Bone marrow (tissue), 2 donors: ENCODE data around the gene TRIM25.
A peak's percentile ranks its signal among the peaks of the same experiment; 100 is the strongest.

Experiments
- DNase-seq, 2 donors: peaks; one replicate each; lab custom pipeline; 2025; lab: John Stamatoyannopoulos, UW

Gene TRIM25, protein sequence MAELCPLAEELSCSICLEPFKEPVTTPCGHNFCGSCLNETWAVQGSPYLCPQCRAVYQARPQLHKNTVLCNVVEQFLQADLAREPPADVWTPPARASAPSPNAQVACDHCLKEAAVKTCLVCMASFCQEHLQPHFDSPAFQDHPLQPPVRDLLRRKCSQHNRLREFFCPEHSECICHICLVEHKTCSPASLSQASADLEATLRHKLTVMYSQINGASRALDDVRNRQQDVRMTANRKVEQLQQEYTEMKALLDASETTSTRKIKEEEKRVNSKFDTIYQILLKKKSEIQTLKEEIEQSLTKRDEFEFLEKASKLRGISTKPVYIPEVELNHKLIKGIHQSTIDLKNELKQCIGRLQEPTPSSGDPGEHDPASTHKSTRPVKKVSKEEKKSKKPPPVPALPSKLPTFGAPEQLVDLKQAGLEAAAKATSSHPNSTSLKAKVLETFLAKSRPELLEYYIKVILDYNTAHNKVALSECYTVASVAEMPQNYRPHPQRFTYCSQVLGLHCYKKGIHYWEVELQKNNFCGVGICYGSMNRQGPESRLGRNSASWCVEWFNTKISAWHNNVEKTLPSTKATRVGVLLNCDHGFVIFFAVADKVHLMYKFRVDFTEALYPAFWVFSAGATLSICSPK

DNA sequence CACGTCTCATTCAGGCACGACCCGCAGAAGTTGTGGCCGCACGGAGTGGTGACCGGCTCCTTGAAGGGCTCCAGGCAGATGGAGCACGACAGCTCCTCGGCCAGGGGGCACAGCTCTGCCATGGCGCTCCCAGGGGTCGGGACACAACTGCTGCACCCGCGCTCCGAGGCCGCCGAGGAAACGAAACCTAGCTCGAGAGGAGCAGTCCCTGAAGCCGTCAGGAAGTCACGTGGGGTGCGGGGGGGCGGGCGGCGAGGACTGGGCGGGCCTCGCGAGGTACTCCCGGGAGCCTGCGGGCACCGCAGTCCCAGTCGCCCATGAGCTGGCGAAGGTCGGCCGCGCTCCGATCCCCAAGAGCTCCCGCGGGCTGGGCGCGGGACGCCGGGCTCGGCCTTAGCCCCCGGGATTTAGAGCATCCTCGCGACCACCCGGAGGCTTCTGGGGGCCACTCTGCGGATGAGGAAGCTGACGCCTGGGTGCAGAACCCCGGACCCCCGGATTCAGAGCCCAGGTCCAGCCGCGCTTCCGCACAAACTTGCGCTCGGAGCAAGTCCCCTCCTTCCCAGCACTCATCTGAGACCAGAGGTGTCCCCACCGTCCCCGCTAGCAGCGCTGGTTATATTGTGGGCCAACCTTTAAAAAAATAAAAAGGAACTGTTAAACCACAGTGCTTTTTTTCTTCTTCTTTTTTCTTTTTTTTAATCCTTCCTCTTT lies at the start of gene TRIM25:
Gene TRIM25 (minus strand): TSS at position 183 of the 714 bp plus-strand sequence. CDS start 61 bp downstream, at position 122.
- peak; percentile 83 to 86 for DNase-seq

DNA sequence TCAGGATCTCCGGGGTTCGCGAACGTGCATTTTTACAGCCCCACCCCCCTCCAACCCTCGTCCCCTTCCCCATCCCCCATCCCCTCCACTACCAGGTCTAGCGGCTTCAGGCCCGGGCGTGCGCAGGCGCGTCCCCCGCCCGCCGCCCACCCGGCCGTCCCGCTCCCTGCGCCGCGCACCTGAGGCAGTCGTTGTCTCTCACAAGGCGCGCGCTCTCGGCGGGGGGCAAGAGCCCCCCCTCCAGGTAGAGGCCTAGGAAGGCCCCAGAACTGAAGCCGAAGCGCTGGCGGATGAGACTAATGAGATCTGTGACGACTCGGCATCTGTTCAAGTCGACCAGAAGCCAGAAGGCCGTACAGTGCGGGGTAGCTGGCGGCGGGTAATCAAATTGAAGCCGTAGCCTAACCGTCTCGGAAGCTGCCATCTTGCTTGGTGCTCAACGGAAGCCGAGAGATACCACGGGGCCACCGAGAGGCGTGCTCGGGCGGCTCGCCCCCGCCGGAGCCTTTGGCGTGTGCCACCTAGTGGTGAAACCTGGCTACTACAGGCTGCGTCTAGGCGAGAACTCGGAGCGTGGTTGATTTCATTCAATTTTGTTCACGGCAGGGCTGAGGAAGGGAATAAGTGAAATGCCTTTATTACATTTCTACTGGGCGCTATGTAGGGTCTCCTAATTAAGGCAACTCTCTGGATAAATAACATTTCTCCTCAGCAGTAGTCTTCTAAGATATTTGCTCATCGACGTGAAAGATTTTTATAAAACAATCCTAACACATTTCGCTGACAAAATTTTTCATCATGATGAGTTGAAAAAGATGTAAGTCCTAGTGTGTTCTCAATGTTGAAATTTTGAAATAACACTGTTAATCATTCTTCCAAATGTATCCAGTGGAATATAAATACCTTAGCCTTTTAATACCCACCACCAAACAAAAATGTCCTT lies 47.0 kb upstream of the TRIM25 start, which contains the start of gene COIL:
Gene COIL (minus strand): TSS at position 455 of the 943 bp plus-strand sequence. CDS start 31 bp downstream, at position 424.
- peak; percentile 74 to 85 for DNase-seq

DNA sequence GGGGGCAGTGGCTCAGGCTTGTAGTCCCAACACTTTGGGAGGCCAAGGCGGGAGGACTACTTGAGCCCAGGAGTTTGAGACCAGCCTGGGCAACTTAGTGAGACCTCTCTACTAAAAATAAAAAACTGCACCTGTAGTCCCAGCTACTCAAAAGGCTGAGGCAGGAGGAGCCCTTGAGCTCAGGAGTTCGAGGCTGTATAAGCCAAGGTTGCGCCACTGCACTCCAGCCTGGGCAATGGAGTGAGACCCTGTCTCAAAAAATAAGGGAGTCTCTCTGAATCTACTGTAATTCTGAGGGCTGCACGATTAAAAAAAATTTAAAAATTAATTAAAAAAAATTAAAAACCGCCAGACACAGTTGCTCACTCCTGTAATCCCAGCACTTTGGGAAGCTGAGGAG lies 43.1 kb upstream of the TRIM25 start:
- DNase-seq, result no peak

DNA sequence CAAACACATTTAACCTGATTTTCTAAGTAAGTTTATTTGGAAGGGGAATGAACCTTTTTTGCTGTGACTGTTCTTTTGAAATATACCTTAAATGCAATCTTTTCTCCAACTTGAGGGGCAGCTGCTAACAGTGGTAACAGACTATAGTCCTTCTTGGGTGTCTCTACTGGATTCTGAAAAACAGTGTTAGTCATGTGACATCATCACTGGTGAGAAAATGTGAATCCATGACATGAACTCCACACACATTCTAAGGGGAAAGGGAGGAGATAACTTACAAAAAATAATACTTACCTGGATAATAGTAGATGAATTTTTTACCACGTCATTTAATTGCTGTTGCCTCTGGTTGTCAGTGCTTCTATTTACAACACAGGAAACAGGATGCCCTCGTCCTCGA lies 35.7 kb upstream of the TRIM25 start:
- DNase-seq, result no peak

DNA sequence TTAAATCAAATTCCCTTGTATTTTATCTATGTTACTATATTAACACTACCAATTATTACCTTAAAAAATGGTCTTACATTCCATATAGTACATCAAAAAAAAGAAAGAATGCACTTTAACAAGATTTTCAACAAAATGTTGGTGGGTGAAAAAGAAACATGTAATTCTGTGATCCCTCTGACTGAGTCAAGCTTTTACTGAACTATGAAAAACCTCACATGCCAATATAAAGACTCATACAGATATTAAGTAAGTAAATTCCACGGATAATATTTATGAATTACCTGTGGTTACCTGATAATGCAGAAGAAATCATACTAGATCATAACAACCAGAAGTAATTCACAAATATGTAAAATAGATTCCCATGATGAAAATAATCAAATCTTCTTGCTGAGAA lies 34.6 kb upstream of the TRIM25 start:
- DNase-seq, result no peak

DNA sequence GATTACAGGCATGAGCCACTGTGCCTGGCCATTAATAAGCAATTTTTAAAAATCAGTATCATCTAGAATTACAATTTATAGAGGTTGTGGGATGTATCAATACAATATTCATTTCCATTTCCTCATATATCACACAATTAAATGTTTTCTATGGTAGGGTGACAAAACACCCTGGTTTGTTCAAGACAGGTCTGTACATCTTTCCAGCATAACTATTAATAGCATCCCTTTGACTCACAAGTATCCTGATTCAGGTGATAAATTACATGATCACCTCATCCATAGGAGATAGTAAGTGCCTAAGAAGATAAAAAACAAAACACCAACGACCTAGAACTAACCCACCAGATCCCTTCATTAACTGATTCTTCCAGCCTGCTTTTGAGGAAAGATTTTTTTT lies 33.9 kb upstream of the TRIM25 start:
- no peak for DNase-seq

DNA sequence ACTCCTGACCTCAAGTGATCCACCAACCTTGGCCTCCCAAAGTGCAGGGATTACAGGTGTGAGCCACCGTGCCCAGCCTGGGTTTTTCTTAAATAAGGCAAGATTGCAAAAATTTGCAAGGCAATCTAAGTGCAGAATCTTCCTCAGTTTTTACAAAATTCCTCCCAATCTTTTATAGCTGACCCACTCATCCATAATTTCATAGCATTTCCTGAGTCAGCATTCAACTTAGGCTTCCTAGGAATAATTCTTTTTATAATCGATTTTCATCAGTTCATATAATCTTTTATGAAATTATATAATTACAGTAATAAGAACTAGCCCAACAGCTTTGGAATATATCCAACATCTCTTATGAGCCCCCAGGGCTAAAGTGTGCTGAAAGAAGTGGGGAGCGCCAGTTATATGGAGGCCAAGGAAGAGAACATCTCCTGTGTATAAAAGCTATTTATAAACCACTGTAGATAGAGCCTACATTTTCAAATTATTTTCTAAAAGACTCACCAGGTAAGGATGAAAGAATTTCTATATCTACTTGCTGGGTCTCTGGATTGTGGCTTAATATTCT lies 32.2 kb upstream of the TRIM25 start:
- no peak for DNase-seq

DNA sequence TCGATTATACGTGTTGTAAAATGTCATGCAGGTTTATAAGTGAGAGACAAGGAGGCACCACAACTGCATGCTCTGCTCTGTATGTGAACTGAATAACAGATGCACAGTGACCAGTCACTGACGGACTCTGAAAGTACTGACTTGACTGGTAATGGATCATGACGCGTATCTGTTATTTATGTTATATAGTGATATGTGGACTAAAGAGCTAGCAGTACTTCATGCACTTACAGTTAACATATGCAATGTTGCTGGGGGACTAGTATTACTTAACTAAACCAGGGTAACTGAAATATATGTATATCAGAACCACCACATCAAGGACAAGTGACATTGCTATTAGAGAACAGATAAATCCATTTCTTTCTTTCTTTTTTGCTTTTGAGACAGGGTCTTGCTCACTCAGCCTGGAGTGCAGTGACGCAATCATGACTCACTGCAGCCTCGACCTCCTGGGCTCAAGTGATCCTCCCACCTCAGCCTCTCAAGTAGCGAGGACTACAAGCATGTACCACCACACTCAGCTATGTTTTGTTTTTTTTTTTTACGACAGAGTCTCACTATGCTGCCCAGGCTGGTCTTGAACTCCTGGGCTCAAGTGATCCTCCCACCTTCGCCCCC lies 29.8 kb upstream of the TRIM25 start:
- DNase-seq, result no peak

DNA sequence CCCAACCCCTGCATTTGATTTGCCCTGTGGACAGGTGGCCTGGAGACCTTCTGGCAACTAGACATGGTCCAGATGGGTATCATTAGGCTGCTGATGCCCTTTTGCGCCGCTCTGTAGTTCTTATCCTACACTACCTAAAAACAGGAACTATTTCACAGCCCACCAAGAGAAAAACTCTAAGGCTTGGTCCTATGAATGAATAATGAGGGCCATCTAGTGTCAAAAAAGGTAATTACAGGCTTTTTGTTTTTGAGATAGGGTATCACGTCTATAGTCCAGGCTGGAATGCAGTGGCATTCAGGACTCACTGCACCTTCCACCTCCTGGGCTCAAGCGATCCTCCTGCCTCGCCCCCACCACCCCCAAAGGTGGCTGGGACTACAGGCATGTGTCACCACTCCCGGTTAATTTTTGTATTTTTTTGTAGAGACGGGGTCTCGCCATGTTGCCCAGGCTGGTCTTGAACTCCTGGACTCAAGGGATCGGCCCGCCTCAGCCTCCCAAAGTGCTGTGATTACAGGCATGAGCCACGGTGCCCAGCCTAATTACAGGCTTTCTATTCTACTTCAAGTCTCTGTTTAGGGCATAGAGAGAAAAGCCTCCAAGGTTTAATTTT lies 26.1 kb upstream of the TRIM25 start:
- DNase-seq, result peak in 1 of 2 donors; percentile 89

DNA sequence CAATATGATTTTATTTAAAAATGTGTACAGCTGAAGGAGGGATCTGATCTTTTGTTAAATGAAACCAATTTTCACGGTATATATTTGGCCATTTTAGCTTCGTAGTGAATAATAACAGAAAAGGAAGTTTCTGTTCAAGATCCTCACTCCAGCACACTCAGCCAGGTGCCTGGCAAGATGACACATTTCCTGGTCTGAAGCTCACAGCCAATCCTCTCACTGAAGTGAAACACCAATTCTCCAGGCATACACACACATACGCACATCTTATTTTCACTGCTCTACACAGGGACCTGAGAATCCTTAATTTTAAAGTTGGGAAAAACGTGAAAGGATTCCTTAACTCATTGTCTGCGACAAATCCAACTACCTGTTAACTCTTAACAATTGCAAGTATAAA lies 24.4 kb upstream of the TRIM25 start:
- peak in 1 of 2 donors; percentile 17 for DNase-seq

DNA sequence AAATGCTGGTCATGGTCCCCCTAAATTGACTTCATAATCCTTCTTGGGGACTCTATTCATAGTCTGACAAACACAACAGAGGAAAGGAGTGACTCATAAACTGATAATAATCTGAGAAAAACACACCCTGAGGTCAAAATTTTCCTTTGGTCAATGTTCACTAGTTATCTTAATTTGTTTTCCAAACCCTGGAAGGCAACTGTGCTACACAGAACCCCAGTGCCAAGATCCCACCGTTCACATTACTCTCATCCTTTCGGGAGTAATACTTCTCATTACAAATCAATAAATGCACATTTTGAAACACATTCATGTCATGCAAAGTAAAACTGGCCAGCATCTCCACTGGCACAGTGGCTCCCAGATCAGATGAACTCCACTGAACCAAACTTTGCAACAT lies 23.8 kb upstream of the TRIM25 start:
- DNase-seq, result no peak

DNA sequence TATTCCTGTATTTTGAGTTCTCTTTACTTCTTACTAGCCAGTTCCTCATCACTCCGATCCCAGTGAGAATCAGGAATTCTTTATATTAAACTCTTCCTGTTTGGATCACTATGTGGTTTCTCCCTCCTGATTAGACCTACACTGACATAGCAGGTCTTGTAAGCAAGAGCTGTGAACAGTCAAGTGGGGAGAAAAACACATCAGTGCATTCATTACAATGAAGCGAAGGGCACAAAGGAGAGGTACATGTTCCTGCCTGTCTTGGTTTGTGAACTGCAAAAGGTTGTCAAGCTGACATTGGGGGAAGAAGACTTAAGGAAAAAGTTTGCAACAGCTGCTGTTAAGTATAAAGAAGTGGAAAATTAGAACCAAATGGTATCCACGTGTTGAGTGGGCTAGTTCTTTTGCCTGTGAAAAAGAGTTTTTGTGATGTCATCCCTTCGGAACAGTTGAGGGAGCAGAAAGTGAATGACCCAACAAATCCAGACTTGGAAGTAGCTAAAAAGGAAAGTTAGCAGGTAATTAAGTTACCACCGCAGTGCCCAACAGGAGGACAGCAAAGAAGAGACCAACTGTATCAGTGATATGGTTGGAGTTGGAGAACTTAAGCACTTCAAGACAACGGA lies 23.0 kb upstream of the TRIM25 start:
- DNase-seq, result no peak

DNA sequence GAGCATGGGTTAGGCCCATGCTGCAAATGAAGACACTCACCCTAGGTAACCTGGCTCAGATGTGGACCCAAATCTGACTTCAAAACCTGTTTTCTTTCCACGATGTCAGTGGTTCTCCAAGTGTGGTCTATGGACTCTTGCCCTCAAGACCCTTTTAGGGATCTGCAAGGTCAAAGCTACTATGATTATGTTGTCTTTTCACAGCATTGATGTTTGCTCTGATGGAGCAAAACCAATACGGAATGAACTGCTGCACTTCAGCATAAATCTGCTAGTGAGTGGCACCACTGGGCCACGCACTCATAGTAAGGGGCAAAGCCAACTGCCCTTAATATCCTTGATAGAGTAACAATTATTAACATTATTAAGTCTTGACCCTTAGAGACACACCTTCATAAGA lies 21.6 kb upstream of the TRIM25 start:
- DNase-seq, result no peak

DNA sequence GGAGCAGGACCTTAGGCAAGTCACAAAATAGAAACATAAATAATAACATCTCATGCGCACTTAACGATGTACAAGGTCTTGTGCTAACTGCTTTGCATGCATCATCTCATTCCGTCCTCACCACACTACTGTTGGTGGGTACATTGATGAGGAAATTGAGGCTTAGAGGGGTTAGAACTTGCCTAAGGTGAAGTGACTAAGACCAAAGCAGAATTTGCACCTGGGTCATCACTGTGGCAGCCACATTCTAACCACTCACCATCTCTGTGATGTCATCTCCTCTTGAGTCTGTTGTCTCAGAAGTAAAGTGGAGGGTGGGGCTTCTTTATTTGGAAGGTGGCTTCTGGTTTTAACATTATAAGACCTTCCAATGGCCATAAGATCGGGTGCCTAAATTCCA lies 20.4 kb upstream of the TRIM25 start:
- DNase-seq, result no peak

DNA sequence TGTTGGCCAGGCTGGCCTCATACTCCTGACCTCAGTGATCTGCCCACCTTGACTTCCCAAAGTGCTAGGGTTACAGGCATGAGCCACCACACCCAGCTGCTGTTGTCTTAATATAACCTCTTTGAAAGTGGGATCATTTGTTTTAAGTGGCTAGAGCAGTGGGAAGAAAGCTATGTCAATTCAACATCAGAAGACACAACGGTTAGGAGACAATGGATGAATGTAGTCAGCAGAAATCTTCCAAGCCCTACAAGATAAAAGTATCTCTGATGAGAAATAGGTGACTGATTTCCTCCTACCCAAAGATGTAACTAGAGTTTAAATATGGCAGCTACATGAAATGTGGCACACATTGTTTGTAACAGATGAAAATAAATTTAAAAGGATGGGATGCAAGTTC lies 20.0 kb upstream of the TRIM25 start:
- no peak for DNase-seq

DNA sequence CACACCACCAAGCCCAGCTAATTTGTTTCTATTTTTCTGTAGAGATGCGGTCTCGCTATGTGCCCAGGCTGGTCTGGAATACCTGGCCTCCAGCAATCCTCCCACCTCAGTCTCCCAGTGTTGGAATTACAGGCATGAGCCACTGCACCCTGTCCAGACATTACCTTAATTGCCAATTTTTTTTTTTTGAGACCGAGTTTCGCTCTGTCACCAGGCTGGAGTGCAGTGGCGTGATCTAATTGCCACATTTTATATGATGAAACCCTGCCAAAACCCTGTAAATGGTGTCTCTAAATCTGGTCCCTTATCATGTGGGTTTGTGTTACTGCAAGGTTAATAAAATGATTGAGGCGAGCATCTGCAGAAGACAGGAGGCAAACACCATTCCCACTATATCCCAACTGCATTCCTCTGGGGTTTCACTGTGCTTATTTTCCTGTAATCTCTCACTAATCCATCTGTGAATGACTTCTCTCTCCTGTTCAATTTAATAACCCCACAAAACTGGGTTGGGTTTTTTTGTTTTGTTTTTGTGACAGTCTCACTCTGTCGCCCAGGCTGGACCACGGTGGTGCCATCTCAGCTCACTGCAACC lies 19.4 kb upstream of the TRIM25 start:
- DNase-seq, result no peak

DNA sequence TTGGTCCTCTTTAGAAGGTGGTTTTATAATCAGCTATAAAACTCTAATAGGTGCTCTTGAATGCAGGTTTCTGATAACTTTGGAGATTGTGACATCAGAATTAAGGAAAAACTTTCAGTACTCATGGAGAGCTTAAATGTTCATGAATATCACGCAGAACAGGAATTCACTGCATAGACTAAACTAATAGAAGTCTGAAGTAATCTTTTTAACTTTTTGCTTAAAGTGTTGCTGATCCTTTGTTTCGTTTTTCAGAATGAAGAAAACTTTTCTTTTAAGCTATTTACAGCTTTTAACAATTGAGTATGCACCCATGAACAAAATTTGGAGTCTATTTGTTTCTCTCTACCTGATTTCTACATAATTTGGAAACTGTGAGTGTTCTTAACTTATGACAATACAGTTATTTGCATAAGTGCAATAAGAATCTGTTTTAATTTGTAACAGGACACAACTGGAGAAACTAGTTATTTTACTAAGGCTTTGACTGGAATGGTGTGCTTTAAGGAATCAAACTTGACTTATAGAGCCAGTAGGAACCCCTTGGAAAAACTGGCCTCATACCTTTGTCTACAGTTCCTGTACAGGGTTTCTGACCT lies 17.0 kb upstream of the TRIM25 start:
- no peak for DNase-seq

DNA sequence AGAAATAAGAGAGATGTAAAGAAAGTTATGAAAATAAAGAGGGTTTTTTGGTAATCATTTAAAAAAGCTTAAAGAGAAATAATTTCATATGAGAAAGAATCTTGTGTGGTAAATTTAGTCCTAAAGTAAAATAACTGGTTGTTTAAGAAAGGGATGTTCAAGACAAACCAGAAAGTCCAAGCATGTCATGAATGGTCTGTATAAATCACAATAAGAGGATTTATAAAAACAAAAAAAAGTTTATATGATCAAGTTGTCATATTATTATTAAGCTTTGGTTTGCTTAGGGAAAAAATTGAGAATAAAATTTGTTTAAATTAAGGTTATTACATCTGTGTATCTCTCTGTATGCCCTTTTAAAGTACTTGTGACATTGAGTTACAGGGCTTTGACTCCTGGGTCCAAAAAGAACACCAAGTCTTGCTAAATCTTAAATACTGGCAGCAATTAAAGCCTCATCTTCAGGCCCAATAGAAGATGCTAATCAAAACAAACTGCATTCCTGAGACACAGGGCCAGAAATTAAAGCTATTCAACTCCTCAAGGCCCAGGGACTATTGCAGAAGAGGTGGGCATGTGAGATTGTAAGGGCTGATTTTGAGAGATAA lies 15.6 kb upstream of the TRIM25 start:
- DNase-seq, result no peak

DNA sequence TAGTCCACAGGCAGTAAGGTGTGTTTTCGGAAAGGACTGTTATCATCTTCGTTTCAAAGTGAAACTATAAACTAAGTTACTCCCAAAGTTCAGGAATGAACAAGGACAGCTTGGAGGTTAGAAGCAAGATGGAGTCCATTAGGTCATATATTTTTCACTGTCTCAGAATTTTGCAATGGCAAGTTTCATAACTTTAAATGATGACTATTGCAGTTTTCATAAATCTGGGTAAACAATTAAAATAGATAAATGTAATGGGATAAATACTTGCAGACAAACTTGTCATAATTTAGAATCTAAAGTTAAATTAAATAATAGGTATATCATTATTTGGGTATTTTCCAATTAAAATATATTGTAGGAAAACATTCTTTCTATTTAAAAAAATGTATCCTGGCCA lies 14.7 kb upstream of the TRIM25 start:
- no peak for DNase-seq
